Measurements from ENCODE around the gene SLC5A8.

DNA sequence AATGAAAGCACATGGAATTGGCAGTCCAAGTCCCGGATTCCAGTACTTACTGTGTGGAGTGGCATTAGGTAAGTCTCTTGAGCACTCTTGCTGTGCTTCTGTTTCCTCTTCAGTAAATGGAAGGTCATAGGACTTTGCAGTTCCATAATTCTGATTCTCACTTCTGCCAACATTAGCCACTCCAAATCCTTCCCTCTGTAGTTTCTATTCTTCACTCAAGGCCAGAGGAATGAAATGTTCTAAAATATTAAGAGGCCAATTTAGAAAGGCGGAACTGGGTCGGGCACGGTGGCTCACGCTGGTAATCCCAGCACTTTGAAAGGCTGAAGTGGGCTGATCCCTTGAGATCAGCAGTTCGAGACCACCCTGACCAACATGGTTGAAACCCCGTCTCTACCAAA is 19.8 kb upstream of the SLC5A8 start:
- TF ChIP-seq EZH2phosphoT487 (IDR thresholded peaks at IDR 0.05; ENCODE audit: borderline replicate concordance, low read length) (no peak), EZH2 (IDR thresholded peaks at IDR 0.05; ENCODE audit: low read length, unreplicated experiment) (no peak)
- TF ChIP-seq, protein P1, sequence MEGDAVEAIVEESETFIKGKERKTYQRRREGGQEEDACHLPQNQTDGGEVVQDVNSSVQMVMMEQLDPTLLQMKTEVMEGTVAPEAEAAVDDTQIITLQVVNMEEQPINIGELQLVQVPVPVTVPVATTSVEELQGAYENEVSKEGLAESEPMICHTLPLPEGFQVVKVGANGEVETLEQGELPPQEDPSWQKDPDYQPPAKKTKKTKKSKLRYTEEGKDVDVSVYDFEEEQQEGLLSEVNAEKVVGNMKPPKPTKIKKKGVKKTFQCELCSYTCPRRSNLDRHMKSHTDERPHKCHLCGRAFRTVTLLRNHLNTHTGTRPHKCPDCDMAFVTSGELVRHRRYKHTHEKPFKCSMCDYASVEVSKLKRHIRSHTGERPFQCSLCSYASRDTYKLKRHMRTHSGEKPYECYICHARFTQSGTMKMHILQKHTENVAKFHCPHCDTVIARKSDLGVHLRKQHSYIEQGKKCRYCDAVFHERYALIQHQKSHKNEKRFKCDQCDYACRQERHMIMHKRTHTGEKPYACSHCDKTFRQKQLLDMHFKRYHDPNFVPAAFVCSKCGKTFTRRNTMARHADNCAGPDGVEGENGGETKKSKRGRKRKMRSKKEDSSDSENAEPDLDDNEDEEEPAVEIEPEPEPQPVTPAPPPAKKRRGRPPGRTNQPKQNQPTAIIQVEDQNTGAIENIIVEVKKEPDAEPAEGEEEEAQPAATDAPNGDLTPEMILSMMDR (conservative IDR thresholded peaks at IDR 0.05; ENCODE audit: low read depth, low read length) = no peak

Measured in PC-3 (cell line).